CD4-positive, alpha-beta memory T cell (primary cell): ENCODE results near the gene DIP2A. TPM values are rescaled to one million over a fixed set of nuclear protein-coding genes. Genes with fewer than 3 reads are reported as not detected.

Experiments
- CTCF ChIA-PET: fragments of 350-600 bp; sonication (Branson Sonifier 250); formaldehyde crosslinking; loops from one replicate; lab custom pipeline; 2021; ENCODE audit warnings: inconsistent platforms; ENCODE audit not compliant: partially characterized antibody; lab: Charles Lee
- POLR2A ChIA-PET: fragments of 350-600 bp; sonication (Branson Sonifier 250); formaldehyde crosslinking; loops from one replicate; lab custom pipeline; 2021; ENCODE audit not compliant: partially characterized antibody; lab: Charles Lee
- DNase-seq, 5 donors: peaks; one replicate each; pipeline versions ENCODE4 v3.0.0 to v3.0.0-alpha.2; 2020 to 2022; ENCODE audit warnings: mixed read lengths in 1 of 5
- H3K27ac ChIP-seq: one replicate; pipeline ENCODE4 v1.7.0; 2013; ENCODE audit warnings: low read depth, low read length
- H3K27me3 ChIP-seq: 2 replicates; pipeline ENCODE4 v1.7.0; 2013; ENCODE audit warnings: mild to moderate bottlenecking, low read length, moderate library complexity; ENCODE audit not compliant: insufficient read depth
- H3K36me3 ChIP-seq: 2 replicates; pipeline ENCODE4 v1.7.0; 2013; ENCODE audit warnings: mild to moderate bottlenecking, low read length, moderate library complexity; ENCODE audit not compliant: insufficient read depth
- H3K4me1 ChIP-seq: 2 replicates; pipeline ENCODE4 v1.7.0; 2013; ENCODE audit warnings: mild to moderate bottlenecking, low read length, moderate library complexity; ENCODE audit not compliant: insufficient read depth
- H3K4me3 ChIP-seq, 2 donors: one replicate each; pipeline ENCODE4 v1.7.0; 2013; ENCODE audit warnings: low read length in 2 of 2, mild to moderate bottlenecking in 1 of 2
- H3K9me3 ChIP-seq, 2 donors: one replicate each; pipeline ENCODE4 v1.7.0; 2013; ENCODE audit warnings: low read length in 2 of 2, control low read depth in 1 of 2; ENCODE audit not compliant: control insufficient read depth in 1 of 2
- H3K27ac Mint-ChIP-seq, 7 donors: one replicate each; pipeline ENCODE4 v1.8.0; 2020 to 2021; ENCODE audit warnings: mixed read lengths in 7 of 7, mild to moderate bottlenecking in 6 of 7, inconsistent platforms in 3 of 7, moderate library complexity in 3 of 7
- H3K27me3 Mint-ChIP-seq, 2 donors: one replicate each; pipeline ENCODE4 v1.8.0; 2020 to 2021; ENCODE audit warnings: mixed read lengths in 2 of 2
- H3K36me3 Mint-ChIP-seq, 2 donors: one replicate each; pipeline ENCODE4 v1.8.0; 2020 to 2021; ENCODE audit warnings: mixed read lengths in 2 of 2, inconsistent platforms in 1 of 2, mild to moderate bottlenecking in 1 of 2
- H3K4me1 Mint-ChIP-seq, 4 donors: one replicate each; pipeline ENCODE4 v1.8.0; 2020 to 2021; ENCODE audit warnings: mixed read lengths in 4 of 4, mild to moderate bottlenecking in 1 of 4
- H3K4me3 Mint-ChIP-seq, 8 donors: one replicate each; pipeline ENCODE4 v1.8.0; 2020 to 2021; ENCODE audit warnings: mixed read lengths in 8 of 8, mild to moderate bottlenecking in 7 of 8, moderate library complexity in 6 of 8, inconsistent platforms in 3 of 8
- H3K9me3 Mint-ChIP-seq, 8 donors: one replicate each; pipeline ENCODE4 v1.8.0; 2020 to 2021; ENCODE audit warnings: mixed read lengths in 8 of 8, mild to moderate bottlenecking in 5 of 8, inconsistent platforms in 3 of 8, moderate library complexity in 1 of 8
- intact Hi-C: fragments of 100-400 bp; cut with micrococcal nuclease; formaldehyde crosslinking; loops from one replicate; pipeline ENCODE4 v1.15.1; 2023
- polyA plus RNA-seq, 2 donors: library from polyadenylated mRNA; unstranded; fragments of 300-500 nt; fragmentation: Illumina TruSeq; gene quantifications; one replicate each; pipeline ENCODE4 v1.2.3, GENCODE V29; 2021
- total RNA-seq, 2 experiments: library from RNA; stranded (reverse); gene quantifications; one replicate each; pipeline ENCODE4 v1.2.3, GENCODE V29; 2021

Gene DIP2A
- total and polyA plus RNA-seq, 4 experiments from 2014 or later = 14.1 to 95.9 (median 56.2) TPM

- peak overlapping the region in 6 of 7 donors; percentile 70 to 89 (median 80) for H3K27ac Mint-ChIP-seq
- Histone ChIP-seq H3K4me1 (peaks cover 32% of the 10 kb centered on the region), H3K27me3 (no peaks in the 10 kb centered on the region), H3K9me3 (no peaks in the 10 kb centered on the region), H3K4me3 (no peak overlapping the region), H3K36me3 (peaks cover 31% of the 10 kb centered on the region), H3K27ac (no peak overlapping the region)
- H3K4me1 Mint-ChIP-seq = peaks cover 21 to 57% (median 30%) of the 10 kb centered on the region in 4 donors
- peak overlapping the region in 4 of 8 donors; percentile 13 to 46 (median 28) for H3K4me3 Mint-ChIP-seq
- no peaks in the 10 kb centered on the region for H3K27me3 Mint-ChIP-seq
- ChIA-PET POLR2A (interaction anchor here (0.7 to 3.8 kb wide), 12 partner anchors 15 to 357 kb away, joined by 3 to 20 read pairs (median 4); partner anchors contain the start of genes DIP2A, PRMT2 and S100B), CTCF (interaction anchor here (1.2 to 2.9 kb wide), 4 partner anchors 15 to 357 kb away, joined by 3 to 10 read pairs (median 4); no protein-coding TSS in a partner anchor)
- H3K9me3 Mint-ChIP-seq = no peaks in the 10 kb centered on the region
- peak in 4 of 5 donors; percentile 14 to 27 (median 20) for DNase-seq
- H3K36me3 Mint-ChIP-seq = peaks cover 39 to 58% of the 10 kb centered on the region in 2 donors
- intact Hi-C loops = no loop called here
These were observed 41.7 kb downstream of the DIP2A start for GRCh38 chr21:46500224-46500861.

- peaks cover 30% of the 10 kb centered on the region for H3K4me1 ChIP-seq
- peaks cover 21% of the 10 kb centered on the region for H3K36me3 ChIP-seq
- H3K4me3 Mint-ChIP-seq = peak overlapping the region in 3 of 8 donors; percentile 9 to 68 (median 59)
- POLR2A ChIA-PET = no interaction called here
- peak overlapping the region in 3 of 7 donors; percentile 48 to 70 (median 65) for H3K27ac Mint-ChIP-seq
- H3K27me3 Mint-ChIP-seq = no peaks in the 10 kb centered on the region
- DNase-seq = no peak
- H3K4me1 Mint-ChIP-seq = peaks cover 21 to 43% (median 34%) of the 10 kb centered on the region in 4 donors
- H3K9me3 Mint-ChIP-seq = no peaks in the 10 kb centered on the region
- H3K4me3 ChIP-seq = no peak overlapping the region
- intact Hi-C loops = no loop called here
- H3K36me3 Mint-ChIP-seq = peaks cover 32 to 47% of the 10 kb centered on the region in 2 donors
- no peaks in the 10 kb centered on the region for H3K27me3 ChIP-seq
- CTCF ChIA-PET = no interaction called here
- H3K9me3 ChIP-seq = no peaks in the 10 kb centered on the region
- no peak overlapping the region for H3K27ac ChIP-seq
These were observed 45.3 kb downstream of the DIP2A start for GRCh38 chr21:46503922-46504550.

- POLR2A ChIA-PET = interaction anchor here (1.1 kb wide), 1 partner anchor 47 kb away, joined by 4 read pairs; no protein-coding TSS in a partner anchor
- Histone ChIP-seq H3K9me3 (no peaks in the 10 kb centered on the region), H3K27me3 (no peaks in the 10 kb centered on the region), H3K36me3 (peaks cover 21% of the 10 kb centered on the region), H3K4me3 (no peak overlapping the region), H3K27ac (no peak overlapping the region), H3K4me1 (peaks cover 24% of the 10 kb centered on the region)
- peak overlapping the region in 3 of 7 donors; percentile 1 to 65 (median 48) for H3K27ac Mint-ChIP-seq
- CTCF ChIA-PET = interaction anchor here (0.8 kb wide), 1 partner anchor 27 kb away, joined by 3 read pairs; no protein-coding TSS in a partner anchor
- H3K4me1 Mint-ChIP-seq = peaks cover 17 to 37% (median 30%) of the 10 kb centered on the region in 4 donors
- no peak for DNase-seq
- peak overlapping the region in 3 of 8 donors; percentile 9 to 68 (median 59) for H3K4me3 Mint-ChIP-seq
- intact Hi-C loops = no loop called here
- no peaks in the 10 kb centered on the region for H3K27me3 Mint-ChIP-seq
- H3K36me3 Mint-ChIP-seq = peaks cover 30 to 43% of the 10 kb centered on the region in 2 donors
- H3K9me3 Mint-ChIP-seq = no peaks in the 10 kb centered on the region
These were observed 46.0 kb downstream of the DIP2A start for GRCh38 chr21:46504666-46505065.

GRCh38 chr21:46507562-46507961 lies 48.9 kb downstream of the DIP2A start:
- no peak overlapping the region for H3K27ac ChIP-seq
- Mint-ChIP-seq H3K27me3 (no peaks in the 10 kb centered on the region), H3K27ac (peak overlapping the region in 4 of 7 donors; percentile 22 to 37 (median 30)), H3K4me3 (no peak overlapping the region), H3K36me3 (peaks cover 45 to 56% of the 10 kb centered on the region in 2 donors), H3K9me3 (no peaks in the 10 kb centered on the region), H3K4me1 (peaks cover 4 to 23% (median 21%) of the 10 kb centered on the region in 4 donors)
- no peaks in the 10 kb centered on the region for H3K9me3 ChIP-seq
- no peak overlapping the region for H3K4me3 ChIP-seq
- CTCF ChIA-PET = interaction anchor here (0.7 kb wide), 2 partner anchors 98 to 132 kb away, joined by 3 read pairs; no protein-coding TSS in a partner anchor
- H3K4me1 ChIP-seq = peaks cover 4% of the 10 kb centered on the region
- POLR2A ChIA-PET = no interaction called here
- intact Hi-C loops = no loop called here
- H3K27me3 ChIP-seq = no peaks in the 10 kb centered on the region
- peaks cover 40% of the 10 kb centered on the region for H3K36me3 ChIP-seq
- no peak for DNase-seq

GRCh38 chr21:46509741-46510502 lies 51.2 kb downstream of the DIP2A start:
- H3K4me1 ChIP-seq = peaks cover 4% of the 10 kb centered on the region
- ChIA-PET CTCF (interaction anchor here (0.9 to 1.2 kb wide), 2 partner anchors 22 to 148 kb away, joined by 3 read pairs; no protein-coding TSS in a partner anchor), POLR2A (no interaction called here)
- no peaks in the 10 kb centered on the region for H3K9me3 Mint-ChIP-seq
- H3K27me3 ChIP-seq = no peaks in the 10 kb centered on the region
- intact Hi-C loops = no loop called here
- no peaks in the 10 kb centered on the region for H3K27me3 Mint-ChIP-seq
- peaks cover 28% of the 10 kb centered on the region for H3K36me3 ChIP-seq
- no peak overlapping the region for H3K4me3 ChIP-seq
- H3K4me3 Mint-ChIP-seq = no peak overlapping the region
- DNase-seq = no peak
- peaks cover 8 to 18% (median 10%) of the 10 kb centered on the region in 4 donors for H3K4me1 Mint-ChIP-seq
- H3K27ac Mint-ChIP-seq = peak overlapping the region in 3 of 7 donors; percentile 59 to 74 (median 74)
- no peak overlapping the region for H3K27ac ChIP-seq
- peaks cover 35 to 56% of the 10 kb centered on the region in 2 donors for H3K36me3 Mint-ChIP-seq
- H3K9me3 ChIP-seq = no peaks in the 10 kb centered on the region

GRCh38 chr21:46515109-46515508 lies 56.4 kb downstream of the DIP2A start:
- DNase-seq = peak; percentile 25 to 64 (median 37)
- H3K4me3 Mint-ChIP-seq = peak overlapping the region in 4 of 8 donors; percentile 34 to 41 (median 37)
- H3K9me3 ChIP-seq = no peaks in the 10 kb centered on the region
- H3K4me1 Mint-ChIP-seq = peaks cover 11 to 23% (median 17%) of the 10 kb centered on the region in 4 donors
- H3K27me3 Mint-ChIP-seq = no peaks in the 10 kb centered on the region
- peaks cover 16% of the 10 kb centered on the region for H3K4me1 ChIP-seq
- H3K36me3 Mint-ChIP-seq = peaks cover 43 to 70% of the 10 kb centered on the region in 2 donors
- H3K4me3 ChIP-seq = no peak overlapping the region
- peak overlapping the region; percentile 17 for H3K27ac ChIP-seq
- POLR2A ChIA-PET = interaction anchor here (0.9 to 1.5 kb wide), 3 partner anchors 15 to 45 kb away, joined by 4 to 6 read pairs (median 5); no protein-coding TSS in a partner anchor
- intact Hi-C loops = no loop called here
- H3K36me3 ChIP-seq = peaks cover 30% of the 10 kb centered on the region
- CTCF ChIA-PET = interaction anchor here (0.8 kb wide), 1 partner anchor 14 kb away, joined by 3 read pairs; no protein-coding TSS in a partner anchor
- peaks cover 0 to 2% (median 0%) of the 10 kb centered on the region in 8 donors for H3K9me3 Mint-ChIP-seq
- H3K27ac Mint-ChIP-seq = peak overlapping the region; percentile 25 to 88 (median 69)
- no peaks in the 10 kb centered on the region for H3K27me3 ChIP-seq
